PFSK-1 (cell line): ENCODE measurements around the gene HPS1.

Experiments
- FOXP2 ChIP-seq: optimal IDR thresholded peaks from 2 replicates; pipeline ENCODE3; 2011; ENCODE audit warnings: borderline replicate concordance, control low read depth, inconsistent platforms; ENCODE audit not compliant: insufficient read depth; ENCODE audit errors: extremely low read length, extremely low read depth
- POLR2AphosphoS5 ChIP-seq: IDR thresholded peaks from 2 replicates; pipeline ENCODE4 v1.6.1; 2012; ENCODE audit warnings: low read depth, mild to moderate bottlenecking, control low read depth, low read length, moderate library complexity
- SIN3A ChIP-seq: IDR thresholded peaks from 2 replicates; pipeline ENCODE4 v1.6.1; 2012; ENCODE audit warnings: mild to moderate bottlenecking, low read length, moderate library complexity, borderline replicate concordance; ENCODE audit not compliant: insufficient read depth
- TAF1 ChIP-seq: IDR thresholded peaks from 2 replicates; pipeline ENCODE4 v1.6.1; 2012; ENCODE audit warnings: low read length, control low read depth, borderline replicate concordance; ENCODE audit not compliant: insufficient read depth
- TF ChIP-seq, protein P1 (sequence below), 2 experiments: IDR thresholded peaks; 2 replicates each; pipeline versions ENCODE4 v1.6.1 to v1.8.0; 2011 to 2012; ENCODE audit warnings: low read depth in 2 of 2, low read length in 2 of 2, control low read depth in 1 of 2, inconsistent platforms in 1 of 2, mild to moderate bottlenecking in 1 of 2, moderate library complexity in 1 of 2; ENCODE audit not compliant: insufficient read depth in 1 of 2

HPS1 gene

DNA sequence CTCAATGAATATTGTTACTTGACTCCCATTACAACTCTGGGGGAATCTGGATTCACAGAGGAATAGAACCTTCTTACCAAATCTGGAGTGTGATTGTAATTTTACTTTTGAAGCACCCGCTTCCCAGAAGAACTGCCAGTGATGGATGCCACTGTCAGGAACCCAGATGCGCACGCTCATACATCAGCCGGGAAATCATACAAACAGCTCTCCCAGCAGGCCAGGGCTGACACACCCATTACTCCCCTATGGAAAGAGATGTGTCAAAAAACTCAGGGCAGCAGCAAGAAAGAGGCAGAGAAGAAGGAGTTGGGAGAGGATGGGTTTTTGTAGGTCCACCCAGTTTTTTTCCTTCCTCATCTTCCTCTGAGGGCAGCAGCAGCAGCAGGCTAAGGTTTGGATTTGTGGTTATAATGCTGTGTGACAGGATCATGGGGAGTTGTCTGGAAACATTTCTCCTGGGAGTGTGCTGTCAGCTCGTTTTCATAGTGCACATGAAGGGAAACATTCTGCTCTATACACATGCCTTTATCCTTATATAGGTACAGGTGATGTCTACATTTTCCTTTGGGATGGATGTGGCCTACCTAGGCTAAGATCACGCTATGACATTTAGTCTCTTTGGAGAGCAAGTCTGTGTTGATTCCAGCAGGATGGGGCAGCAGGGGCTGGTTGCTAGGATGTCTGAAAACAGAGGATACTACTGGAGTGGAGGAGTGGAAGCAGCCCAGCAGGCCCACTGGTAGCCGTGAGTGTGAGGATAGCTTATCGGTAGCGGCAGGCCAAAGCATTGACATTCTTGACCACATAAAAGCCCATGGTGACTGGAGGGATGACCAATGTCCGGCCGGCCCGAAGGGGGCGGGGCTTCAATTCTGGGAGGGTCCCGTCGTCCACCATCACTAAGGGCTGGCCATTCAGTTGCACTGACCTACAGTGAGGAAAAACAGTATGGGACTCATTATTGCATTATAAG, 12.4 kb upstream of the HPS1 start:
- TF ChIP-seq, protein P1, sequence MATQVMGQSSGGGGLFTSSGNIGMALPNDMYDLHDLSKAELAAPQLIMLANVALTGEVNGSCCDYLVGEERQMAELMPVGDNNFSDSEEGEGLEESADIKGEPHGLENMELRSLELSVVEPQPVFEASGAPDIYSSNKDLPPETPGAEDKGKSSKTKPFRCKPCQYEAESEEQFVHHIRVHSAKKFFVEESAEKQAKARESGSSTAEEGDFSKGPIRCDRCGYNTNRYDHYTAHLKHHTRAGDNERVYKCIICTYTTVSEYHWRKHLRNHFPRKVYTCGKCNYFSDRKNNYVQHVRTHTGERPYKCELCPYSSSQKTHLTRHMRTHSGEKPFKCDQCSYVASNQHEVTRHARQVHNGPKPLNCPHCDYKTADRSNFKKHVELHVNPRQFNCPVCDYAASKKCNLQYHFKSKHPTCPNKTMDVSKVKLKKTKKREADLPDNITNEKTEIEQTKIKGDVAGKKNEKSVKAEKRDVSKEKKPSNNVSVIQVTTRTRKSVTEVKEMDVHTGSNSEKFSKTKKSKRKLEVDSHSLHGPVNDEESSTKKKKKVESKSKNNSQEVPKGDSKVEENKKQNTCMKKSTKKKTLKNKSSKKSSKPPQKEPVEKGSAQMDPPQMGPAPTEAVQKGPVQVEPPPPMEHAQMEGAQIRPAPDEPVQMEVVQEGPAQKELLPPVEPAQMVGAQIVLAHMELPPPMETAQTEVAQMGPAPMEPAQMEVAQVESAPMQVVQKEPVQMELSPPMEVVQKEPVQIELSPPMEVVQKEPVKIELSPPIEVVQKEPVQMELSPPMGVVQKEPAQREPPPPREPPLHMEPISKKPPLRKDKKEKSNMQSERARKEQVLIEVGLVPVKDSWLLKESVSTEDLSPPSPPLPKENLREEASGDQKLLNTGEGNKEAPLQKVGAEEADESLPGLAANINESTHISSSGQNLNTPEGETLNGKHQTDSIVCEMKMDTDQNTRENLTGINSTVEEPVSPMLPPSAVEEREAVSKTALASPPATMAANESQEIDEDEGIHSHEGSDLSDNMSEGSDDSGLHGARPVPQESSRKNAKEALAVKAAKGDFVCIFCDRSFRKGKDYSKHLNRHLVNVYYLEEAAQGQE (IDR thresholded peaks at IDR 0.05; ENCODE audit: insufficient read depth in 1 of 2, low read depth in 2 of 2, low read length in 2 of 2): no peak
- no peak for TF ChIP-seq TAF1
- no peak for TF ChIP-seq POLR2AphosphoS5
- no peak for TF ChIP-seq FOXP2
- TF ChIP-seq SIN3A: no peak

DNA sequence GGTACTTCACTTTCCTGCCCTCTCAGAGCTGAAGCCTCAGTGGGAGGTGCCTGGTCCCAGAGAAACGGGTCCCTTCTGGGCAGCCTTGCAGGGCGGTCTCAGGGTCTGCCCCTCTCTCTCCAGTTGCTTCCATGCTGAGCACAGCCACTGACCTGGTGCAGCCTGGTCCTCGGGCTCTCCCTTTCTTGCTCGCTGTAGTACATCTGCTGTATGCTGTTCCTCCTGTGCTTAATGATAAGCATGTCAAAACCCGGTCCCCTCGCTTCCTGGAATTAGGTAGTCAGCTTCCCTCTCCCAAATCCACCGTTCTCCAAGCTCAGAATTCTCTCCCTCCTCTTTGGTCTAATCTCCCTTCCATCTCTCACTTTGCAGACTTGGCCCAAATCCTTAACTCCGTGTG, 11.0 kb upstream of the HPS1 start:
- TF ChIP-seq SIN3A: no peak

DNA sequence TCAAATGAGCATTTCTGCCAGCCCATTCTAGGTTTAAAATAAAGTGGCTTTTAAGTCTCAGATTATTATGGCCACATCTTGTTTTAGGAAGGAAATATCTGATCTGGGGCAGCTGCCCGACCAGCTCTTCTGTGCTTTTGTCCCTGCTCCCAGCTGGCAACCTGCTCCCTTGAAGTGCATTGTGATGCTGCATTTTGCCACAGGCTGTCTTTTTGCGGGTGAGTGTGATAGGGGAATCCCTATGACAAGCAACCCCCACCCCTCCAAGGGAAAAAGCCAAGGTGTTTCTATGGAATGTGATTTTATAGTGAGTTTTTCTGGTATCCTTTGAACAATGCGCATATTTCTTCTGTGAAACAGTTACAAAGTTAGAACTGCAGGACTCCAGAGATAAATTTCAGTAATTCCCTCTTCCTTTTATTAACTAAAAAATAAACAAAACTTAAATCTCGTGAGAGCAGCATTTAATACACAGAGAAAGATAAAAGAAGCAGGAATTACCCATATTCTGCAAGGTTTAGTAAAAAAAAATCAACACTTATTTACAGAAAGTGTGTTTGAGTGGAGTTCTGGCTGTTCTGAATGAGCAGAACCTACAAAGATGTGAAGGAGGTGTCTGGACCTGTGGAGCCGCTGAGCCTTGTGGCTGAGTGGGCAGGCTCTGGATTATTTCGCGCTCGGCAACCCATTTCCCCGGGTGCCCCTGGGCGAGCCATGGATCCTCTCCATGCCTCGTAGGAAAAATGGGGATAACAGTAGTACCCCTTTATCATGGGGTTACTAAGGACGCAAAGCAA, 10.1 kb upstream of the HPS1 start:
- TF ChIP-seq TAF1 (no peak), POLR2AphosphoS5 (no peak), SIN3A (no peak), FOXP2 (no peak)
- TF ChIP-seq, protein P1 (IDR thresholded peaks at IDR 0.05; ENCODE audit: insufficient read depth in 1 of 2, low read depth in 2 of 2, low read length in 2 of 2): no peak

DNA sequence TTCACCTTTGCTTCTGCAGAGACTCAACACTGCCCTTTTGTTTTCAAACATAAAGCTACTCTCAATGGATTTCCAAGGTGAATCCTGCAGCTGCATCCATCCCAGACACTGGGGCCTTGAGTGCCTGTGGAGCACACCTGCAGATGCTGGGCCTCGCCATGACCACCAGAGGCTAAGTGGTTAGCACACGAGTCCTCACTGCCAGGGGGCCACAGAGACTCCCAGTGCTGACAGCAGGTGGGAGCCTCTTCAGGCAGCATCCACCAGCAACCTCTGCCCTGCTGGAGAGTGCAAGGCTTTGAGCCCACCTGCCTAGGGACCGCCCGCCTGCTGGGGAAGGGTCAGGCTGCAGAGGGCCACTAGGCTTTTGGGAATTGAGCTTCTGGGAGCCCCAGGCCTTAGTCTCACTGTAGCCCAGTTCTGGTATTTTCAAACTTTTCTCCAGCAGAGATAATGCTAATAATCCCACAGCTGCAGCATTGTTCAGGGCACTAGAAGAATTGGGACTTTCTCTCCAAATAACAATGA, 9.4 kb upstream of the HPS1 start:
- TF ChIP-seq SIN3A (no peak), TAF1 (no peak), FOXP2 (no peak), POLR2AphosphoS5 (no peak)
- TF ChIP-seq, protein P1 (IDR thresholded peaks at IDR 0.05; ENCODE audit: insufficient read depth in 1 of 2, low read depth in 2 of 2, low read length in 2 of 2): no peak

DNA sequence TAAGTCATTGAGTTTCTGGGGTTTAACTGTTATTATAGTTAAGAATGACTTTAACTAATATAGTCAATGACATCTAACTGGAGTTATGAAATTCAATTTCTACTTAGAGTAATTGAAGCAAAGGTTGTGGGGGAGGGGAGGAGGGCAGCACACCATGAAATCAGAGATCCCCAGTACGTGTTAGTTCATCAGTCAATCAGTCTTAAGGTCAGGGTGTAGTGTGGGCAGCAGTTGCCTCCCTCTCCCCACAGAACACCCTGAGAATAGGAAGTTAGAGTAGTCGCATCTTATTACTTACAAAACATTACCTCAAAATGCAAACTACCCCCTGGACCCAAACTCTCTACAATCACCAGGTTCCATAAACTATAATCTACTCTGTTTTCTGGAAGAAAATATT, 7.0 kb upstream of the HPS1 start:
- TF ChIP-seq FOXP2: no peak
- no peak for TF ChIP-seq TAF1
- TF ChIP-seq SIN3A: no peak
- TF ChIP-seq, protein P1 (IDR thresholded peaks at IDR 0.05; ENCODE audit: insufficient read depth in 1 of 2, low read depth in 2 of 2, low read length in 2 of 2): no peak
